HL-60 (cell line): ENCODE data around the gene IKBKE.
"Not testable (repeated sequence)": the region's sequence is repeated elsewhere in the genome, so short reads cannot be mapped to it uniquely, and the experiment has no call there.

Experiments used
- DNase-seq, 2 experiments: peaks; one replicate each; pipeline ENCODE4 v3.0.0-alpha.2; 2010 to 2020; ENCODE audit warnings: low read depth in 1 of 2, low spot score in 1 of 2
- H3K27ac ChIP-seq: fragments of 250-450 bp; sonication (Bioruptor Pico); replicated peaks from 2 replicates; pipeline ENCODE4 v1.5.1; 2020; ENCODE audit warnings: mild to moderate bottlenecking, moderate library complexity
- H3K27me3 ChIP-seq: fragments of 250-450 bp; sonication (Bioruptor Pico); 2 replicates; pipeline ENCODE4 v1.5.1; 2021; ENCODE audit warnings: mild to moderate bottlenecking, moderate library complexity; ENCODE audit not compliant: insufficient read depth, poor library complexity, severe bottlenecking
- H3K4me3 ChIP-seq: replicated peaks from 2 replicates; pipeline ENCODE4 v1.5.1; 2011; ENCODE audit warnings: mild to moderate bottlenecking, control low read depth, low read length; ENCODE audit not compliant: insufficient read depth
- GABPA ChIP-seq: IDR thresholded peaks from 2 replicates; pipeline ENCODE4 v1.6.1; 2012; ENCODE audit warnings: low read depth
- POLR2AphosphoS5 ChIP-seq: IDR thresholded peaks from 2 replicates; pipeline ENCODE4 v1.6.1; 2012; ENCODE audit warnings: low read depth
- SPI1 ChIP-seq: IDR thresholded peaks from 2 replicates; pipeline ENCODE4 v1.6.1; 2012; ENCODE audit warnings: low read depth, mild to moderate bottlenecking, borderline replicate concordance
- TF ChIP-seq, protein P1 (sequence below): IDR thresholded peaks from 2 replicates; pipeline ENCODE4 v1.6.1; 2012; ENCODE audit warnings: low read depth; ENCODE audit not compliant: insufficient replicate concordance
- TF ChIP-seq, protein P2 (sequence below): IDR thresholded peaks from one replicate; pipeline ENCODE4 v1.5.1; 2011; ENCODE audit warnings: low read length, control low read depth, inconsistent platforms; ENCODE audit not compliant: insufficient read depth

The IKBKE gene

DNA sequence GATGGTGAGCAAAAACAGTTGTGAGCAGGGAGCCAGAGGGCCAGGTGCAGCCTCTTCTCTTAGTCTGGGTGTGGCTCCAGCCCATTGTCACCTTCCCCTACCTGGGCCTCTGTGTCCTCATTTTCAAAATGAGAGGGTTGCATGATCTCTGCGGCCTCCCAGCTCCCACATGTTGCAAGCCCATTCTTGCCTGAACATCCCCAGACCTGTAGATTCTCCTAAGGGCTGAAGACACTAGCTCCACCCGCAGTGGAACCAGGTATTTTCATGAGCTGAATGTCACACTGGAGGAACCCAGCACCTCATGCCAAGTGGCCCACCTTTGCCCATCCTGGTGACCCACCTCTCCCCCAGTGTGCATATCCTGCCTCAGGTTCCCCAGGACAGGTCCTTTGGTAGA is 12.3 kb downstream of the IKBKE start:
- no peak overlapping the region for H3K4me3 ChIP-seq
- no peaks in the 10 kb centered on the region for H3K27me3 ChIP-seq
- TF ChIP-seq POLR2AphosphoS5 (no peak), GABPA (no peak), SPI1 (no peak)
- TF ChIP-seq, protein P1, sequence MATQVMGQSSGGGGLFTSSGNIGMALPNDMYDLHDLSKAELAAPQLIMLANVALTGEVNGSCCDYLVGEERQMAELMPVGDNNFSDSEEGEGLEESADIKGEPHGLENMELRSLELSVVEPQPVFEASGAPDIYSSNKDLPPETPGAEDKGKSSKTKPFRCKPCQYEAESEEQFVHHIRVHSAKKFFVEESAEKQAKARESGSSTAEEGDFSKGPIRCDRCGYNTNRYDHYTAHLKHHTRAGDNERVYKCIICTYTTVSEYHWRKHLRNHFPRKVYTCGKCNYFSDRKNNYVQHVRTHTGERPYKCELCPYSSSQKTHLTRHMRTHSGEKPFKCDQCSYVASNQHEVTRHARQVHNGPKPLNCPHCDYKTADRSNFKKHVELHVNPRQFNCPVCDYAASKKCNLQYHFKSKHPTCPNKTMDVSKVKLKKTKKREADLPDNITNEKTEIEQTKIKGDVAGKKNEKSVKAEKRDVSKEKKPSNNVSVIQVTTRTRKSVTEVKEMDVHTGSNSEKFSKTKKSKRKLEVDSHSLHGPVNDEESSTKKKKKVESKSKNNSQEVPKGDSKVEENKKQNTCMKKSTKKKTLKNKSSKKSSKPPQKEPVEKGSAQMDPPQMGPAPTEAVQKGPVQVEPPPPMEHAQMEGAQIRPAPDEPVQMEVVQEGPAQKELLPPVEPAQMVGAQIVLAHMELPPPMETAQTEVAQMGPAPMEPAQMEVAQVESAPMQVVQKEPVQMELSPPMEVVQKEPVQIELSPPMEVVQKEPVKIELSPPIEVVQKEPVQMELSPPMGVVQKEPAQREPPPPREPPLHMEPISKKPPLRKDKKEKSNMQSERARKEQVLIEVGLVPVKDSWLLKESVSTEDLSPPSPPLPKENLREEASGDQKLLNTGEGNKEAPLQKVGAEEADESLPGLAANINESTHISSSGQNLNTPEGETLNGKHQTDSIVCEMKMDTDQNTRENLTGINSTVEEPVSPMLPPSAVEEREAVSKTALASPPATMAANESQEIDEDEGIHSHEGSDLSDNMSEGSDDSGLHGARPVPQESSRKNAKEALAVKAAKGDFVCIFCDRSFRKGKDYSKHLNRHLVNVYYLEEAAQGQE = no peak
- TF ChIP-seq, protein P2, sequence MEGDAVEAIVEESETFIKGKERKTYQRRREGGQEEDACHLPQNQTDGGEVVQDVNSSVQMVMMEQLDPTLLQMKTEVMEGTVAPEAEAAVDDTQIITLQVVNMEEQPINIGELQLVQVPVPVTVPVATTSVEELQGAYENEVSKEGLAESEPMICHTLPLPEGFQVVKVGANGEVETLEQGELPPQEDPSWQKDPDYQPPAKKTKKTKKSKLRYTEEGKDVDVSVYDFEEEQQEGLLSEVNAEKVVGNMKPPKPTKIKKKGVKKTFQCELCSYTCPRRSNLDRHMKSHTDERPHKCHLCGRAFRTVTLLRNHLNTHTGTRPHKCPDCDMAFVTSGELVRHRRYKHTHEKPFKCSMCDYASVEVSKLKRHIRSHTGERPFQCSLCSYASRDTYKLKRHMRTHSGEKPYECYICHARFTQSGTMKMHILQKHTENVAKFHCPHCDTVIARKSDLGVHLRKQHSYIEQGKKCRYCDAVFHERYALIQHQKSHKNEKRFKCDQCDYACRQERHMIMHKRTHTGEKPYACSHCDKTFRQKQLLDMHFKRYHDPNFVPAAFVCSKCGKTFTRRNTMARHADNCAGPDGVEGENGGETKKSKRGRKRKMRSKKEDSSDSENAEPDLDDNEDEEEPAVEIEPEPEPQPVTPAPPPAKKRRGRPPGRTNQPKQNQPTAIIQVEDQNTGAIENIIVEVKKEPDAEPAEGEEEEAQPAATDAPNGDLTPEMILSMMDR = no peak
- DNase-seq = no peak
- H3K27ac ChIP-seq = no peak overlapping the region

DNA sequence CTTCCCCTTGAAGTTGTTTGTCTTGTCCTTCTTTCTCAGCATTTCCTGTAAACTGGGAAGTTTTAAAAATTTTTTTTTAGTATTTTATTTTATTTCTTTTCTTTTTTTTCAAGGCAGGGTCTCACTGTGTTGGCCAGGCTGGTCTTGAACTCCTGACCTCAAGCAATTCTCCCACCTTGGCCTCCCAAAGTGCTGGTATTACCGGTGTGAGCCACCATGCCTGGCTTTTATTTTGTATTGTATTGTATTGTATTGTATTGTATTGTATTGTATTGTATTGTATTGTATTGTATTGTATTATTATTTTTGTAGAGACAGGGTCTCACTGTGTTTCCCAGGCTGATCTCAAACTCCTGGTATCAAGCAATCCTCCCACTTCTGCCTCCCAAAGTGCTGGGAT is 13.6 kb downstream of the IKBKE start:
- H3K27ac ChIP-seq = not testable (repeated sequence)

DNA sequence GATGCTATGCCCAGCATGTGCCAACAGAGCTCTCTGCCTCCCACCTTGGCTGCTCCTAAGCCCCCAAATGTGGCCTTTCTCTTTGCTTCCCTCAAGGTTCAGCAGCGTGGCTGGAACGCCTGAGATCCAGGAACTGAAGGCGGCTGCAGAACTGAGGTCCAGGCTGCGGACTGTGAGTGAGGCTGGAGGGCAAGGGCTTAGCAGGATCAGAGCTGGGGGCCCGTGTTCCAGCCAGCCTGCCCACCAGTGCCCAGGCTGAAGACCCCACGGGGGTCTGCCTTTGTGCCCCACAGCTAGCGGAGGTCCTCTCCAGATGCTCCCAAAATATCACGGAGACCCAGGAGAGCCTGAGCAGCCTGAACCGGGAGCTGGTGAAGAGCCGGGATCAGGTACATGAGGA is 14.6 kb downstream of the IKBKE start:
- H3K27me3 ChIP-seq = no peaks in the 10 kb centered on the region
- no peak overlapping the region for H3K27ac ChIP-seq
- no peak for DNase-seq
- H3K4me3 ChIP-seq = no peak overlapping the region
- TF ChIP-seq GABPA = no peak

More for the DNA sequence above, 13.6 kb downstream of the IKBKE start:
- DNase-seq, H3K27me3 ChIP-seq, H3K4me3 ChIP-seq: not testable (repeated sequence)

DNA sequence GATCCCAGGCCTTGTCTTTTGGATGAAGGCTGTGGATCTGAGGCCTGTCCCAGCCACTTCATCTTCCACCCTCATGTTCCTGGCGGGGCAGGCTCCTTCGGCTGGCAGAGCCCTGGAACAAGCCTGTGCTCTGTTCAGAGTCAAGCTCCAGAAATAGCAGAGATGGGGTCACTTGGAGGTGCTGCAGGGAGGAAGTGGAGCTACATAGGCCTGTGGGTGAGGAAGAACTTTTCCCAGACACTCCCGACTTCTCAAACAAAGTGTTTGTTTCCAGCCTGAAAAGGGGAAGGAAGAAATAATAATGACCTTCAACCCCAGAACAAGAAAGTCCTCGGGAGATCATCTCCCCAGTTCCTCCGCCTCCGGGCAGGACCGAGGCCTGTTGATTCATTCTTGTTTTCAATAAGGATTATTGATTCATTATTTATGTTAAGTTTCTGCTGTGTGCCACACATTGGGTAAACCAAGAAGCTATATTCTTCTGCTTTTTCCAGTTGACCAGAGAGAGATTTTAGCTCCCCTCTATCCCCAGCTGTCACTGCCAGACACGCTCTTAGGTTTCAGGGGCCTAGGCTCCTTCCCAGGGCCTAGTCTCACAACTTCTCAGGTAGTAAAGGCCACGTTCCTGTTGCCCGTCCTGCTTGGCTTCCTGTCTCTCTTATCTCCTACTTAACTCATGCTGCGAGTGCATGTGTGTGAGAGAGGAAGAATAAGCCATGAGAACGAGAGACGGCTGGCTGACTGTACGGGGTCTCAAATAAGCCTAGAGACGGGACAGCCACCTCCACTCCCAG is 16.9 kb downstream of the IKBKE start:
- DNase-seq = no peak
- Histone ChIP-seq H3K27ac (no peak overlapping the region), H3K27me3 (no peaks in the 10 kb centered on the region), H3K4me3 (no peak overlapping the region)
- TF ChIP-seq, protein P2 = no peak
- TF ChIP-seq SPI1 = peak; percentile 66

DNA sequence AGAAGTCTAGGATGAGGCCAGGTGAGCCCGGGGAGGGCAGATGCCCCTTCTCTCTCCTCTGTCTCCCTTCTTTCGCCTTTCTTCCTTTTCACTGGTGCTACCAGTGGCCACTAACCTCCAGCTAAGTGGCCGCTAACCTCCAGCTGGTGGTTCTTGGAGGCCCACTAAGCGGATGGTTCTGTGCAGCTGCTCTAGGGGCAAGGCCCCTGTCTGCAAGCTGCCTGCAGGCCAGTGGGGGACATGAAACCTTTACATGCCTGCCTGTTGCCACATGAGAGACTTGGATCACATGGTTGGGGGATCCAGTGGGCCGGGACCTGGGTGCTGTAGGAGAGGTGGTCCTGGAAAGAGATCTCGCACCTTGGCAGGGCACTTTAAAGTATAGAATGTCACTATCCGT is 17.7 kb downstream of the IKBKE start:
- DNase-seq = no peak
- no peaks in the 10 kb centered on the region for H3K27me3 ChIP-seq
- no peak for TF ChIP-seq GABPA
- no peak overlapping the region for H3K27ac ChIP-seq
- no peak overlapping the region for H3K4me3 ChIP-seq

DNA sequence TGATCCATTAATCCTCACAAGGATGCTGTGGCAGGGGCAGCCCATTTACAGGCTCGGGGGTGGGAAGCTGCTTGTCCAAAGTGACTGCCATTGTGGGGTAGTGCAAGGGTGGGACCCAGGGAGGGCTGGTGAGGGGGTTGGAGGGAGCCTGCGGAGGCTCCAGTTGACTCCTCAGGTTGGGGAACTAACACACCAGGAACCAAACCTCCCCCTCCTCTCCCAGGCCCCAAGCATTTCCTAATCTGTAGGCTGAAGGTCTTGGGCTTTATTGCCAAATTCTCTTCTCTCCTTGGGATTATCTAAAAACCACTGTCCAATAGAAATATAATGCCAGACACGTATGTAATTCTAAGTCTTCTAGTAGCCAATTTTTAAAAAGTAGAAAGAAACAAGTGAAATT is 18.2 kb downstream of the IKBKE start:
- TF ChIP-seq SPI1 (no peak), GABPA (no peak), POLR2AphosphoS5 (no peak)
- TF ChIP-seq, protein P1 = no peak
- TF ChIP-seq, protein P2 = no peak
- DNase-seq = no peak
- Histone ChIP-seq H3K27me3 (no peaks in the 10 kb centered on the region), H3K27ac (no peak overlapping the region), H3K4me3 (no peak overlapping the region)
